Neural cell (in vitro differentiated cells): ENCODE data around the gene EHD4.

Source experiments
- CTCF ChIP-seq: fragments of 450-650 bp; IDR thresholded peaks from 2 replicates; pipeline ENCODE4 v1.5.1; 2014; ENCODE audit warnings: antibody characterized with exemption, mild to moderate bottlenecking, moderate library complexity; ENCODE audit not compliant: poor library complexity, severe bottlenecking
- EP300 ChIP-seq: fragments of 450-650 bp; conservative IDR thresholded peaks from 2 replicates; pipeline ENCODE4 v1.6.1; 2014; ENCODE audit warnings: antibody characterized with exemption, mild to moderate bottlenecking, moderate library complexity; ENCODE audit not compliant: poor library complexity, severe bottlenecking
- EZH2 ChIP-seq: fragments of 200-600, 300-800 bp; shearing (Covaris generic), sonication (generic); IDR thresholded peaks from 2 replicates; pipeline ENCODE4 v1.6.1; 2014; ENCODE audit warnings: antibody characterized with exemption, low read length, borderline replicate concordance, mild to moderate bottlenecking; ENCODE audit not compliant: insufficient read depth, poor library complexity, severe bottlenecking
- MXI1 ChIP-seq: fragments of 450-650 bp; conservative IDR thresholded peaks from 2 replicates; pipeline ENCODE4 v1.6.1; 2014; ENCODE audit warnings: antibody characterized with exemption, mild to moderate bottlenecking; ENCODE audit not compliant: poor library complexity, severe bottlenecking
- POLR2AphosphoS5 ChIP-seq: IDR thresholded peaks from 2 replicates; pipeline ENCODE4 v1.6.1; 2012
- REST ChIP-seq: IDR thresholded peaks from 2 replicates; pipeline ENCODE4 v1.6.1; 2012; ENCODE audit warnings: borderline replicate concordance
- SMC3 ChIP-seq: fragments of 450-650 bp; conservative IDR thresholded peaks from 2 replicates; pipeline ENCODE4 v1.6.1; 2014; ENCODE audit warnings: antibody characterized with exemption, mild to moderate bottlenecking, moderate library complexity; ENCODE audit not compliant: poor library complexity

- TF ChIP-seq POLR2AphosphoS5 (no peak), CTCF (no peak), SMC3 (no peak), EP300 (no peak), MXI1 (no peak), REST (no peak), EZH2 (no peak)
Observed at GRCh38 chr15:41933771-41934170, 38.6 kb downstream of the EHD4 start.
